ENCODE data around the gene WIPI1. TPM values are rescaled to one million over a fixed set of nuclear protein-coding genes. Genes with fewer than 3 reads are reported as not detected.

WIPI1 gene
- total RNA-seq, 1 donor = 190 TPM

DNA sequence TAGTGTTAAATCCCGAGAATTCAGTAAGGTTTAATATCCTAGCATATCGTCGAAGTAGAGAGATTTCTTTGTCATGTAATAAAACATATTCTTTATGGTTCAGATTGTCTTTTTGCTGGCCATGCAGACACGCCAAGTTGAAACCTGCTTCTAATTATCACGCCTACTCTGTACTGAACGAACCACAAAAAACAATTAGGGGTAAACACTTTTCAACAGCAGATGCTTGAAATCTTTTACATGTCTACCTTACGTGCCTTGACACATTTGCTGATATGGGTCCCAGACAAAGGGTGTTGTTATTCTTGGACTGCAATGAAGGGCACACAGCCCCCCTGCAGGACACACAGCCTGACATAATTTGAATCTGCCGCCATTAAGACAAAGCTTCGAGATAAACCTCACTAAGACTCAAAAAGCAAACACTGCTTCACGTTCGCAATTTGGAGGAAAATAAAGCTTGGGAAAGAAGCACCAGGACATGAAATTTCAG lies 13.3 kb downstream of the WIPI1 start:
- Histone ChIP-seq H4K20me1 (ENCODE audit: insufficient read depth, low read length) (no peaks in the 10 kb centered on the region), H3K4me3 (ENCODE audit: insufficient read depth, low read length) (no peak overlapping the region), H3K9me3 (ENCODE audit: low read depth, low read length) (no peaks in the 10 kb centered on the region), H2AFZ (ENCODE audit: low read length) (no peak overlapping the region), H3K4me2 (ENCODE audit: insufficient read depth, low read length) (no peak overlapping the region), H3K27me3 (ENCODE audit: insufficient read depth, low read length) (no peaks in the 10 kb centered on the region), H3K4me1 (ENCODE audit: insufficient read depth, low read length) (no peaks in the 10 kb centered on the region), H3K36me3 (ENCODE audit: insufficient read depth, low read length) (peaks cover 89% of the 10 kb centered on the region), H3K27ac (ENCODE audit: low read depth, low read length) (no peak overlapping the region), H3K79me2 (ENCODE audit: insufficient read depth, low read length) (peaks cover 5% of the 10 kb centered on the region)
- DNase-seq (ENCODE audit: insufficient read length, low spot score, missing footprints) = no peak
- TF ChIP-seq, protein P1, sequence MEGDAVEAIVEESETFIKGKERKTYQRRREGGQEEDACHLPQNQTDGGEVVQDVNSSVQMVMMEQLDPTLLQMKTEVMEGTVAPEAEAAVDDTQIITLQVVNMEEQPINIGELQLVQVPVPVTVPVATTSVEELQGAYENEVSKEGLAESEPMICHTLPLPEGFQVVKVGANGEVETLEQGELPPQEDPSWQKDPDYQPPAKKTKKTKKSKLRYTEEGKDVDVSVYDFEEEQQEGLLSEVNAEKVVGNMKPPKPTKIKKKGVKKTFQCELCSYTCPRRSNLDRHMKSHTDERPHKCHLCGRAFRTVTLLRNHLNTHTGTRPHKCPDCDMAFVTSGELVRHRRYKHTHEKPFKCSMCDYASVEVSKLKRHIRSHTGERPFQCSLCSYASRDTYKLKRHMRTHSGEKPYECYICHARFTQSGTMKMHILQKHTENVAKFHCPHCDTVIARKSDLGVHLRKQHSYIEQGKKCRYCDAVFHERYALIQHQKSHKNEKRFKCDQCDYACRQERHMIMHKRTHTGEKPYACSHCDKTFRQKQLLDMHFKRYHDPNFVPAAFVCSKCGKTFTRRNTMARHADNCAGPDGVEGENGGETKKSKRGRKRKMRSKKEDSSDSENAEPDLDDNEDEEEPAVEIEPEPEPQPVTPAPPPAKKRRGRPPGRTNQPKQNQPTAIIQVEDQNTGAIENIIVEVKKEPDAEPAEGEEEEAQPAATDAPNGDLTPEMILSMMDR (IDR thresholded peaks at IDR 0.05; ENCODE audit: extremely low read depth, low read depth, low read length) = no peak

DNA sequence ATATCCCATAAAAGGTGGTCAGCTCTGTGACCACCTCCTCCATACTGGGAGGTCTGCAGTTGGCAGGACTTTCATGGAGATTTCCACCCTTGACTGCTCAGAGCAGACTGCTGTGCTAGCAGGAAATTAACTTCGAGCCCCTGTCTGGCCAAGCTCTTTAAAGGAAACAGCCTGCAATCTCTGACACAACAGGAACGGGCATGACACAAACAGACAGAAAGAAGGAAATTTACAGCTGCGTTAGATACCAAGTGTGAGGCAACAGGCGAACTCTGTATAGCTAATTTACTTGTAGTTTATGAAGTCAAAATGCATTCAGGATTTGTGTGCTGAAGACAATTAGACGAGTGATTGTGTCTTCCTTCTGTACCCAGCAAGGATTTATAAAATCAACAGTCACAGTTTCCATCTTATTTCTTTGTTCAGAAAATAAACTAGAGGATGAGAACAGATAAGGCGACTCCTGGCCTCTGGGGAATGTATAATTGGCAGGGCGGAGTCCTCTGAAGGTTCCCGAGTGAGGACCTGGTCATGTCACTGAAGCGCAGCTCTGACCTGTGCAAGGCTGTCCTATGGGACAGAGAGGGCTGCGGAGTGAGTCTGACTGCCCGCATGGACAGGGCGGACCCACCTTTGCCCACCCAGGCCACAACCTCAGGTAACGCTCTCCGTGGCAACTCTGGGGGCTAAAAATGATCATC lies 16.1 kb downstream of the WIPI1 start:
- TF ChIP-seq, protein P1 (IDR thresholded peaks at IDR 0.05; ENCODE audit: extremely low read depth, low read depth, low read length) = no peak
- Histone ChIP-seq H3K4me1 (ENCODE audit: insufficient read depth, low read length) (peaks cover 12% of the 10 kb centered on the region), H3K27ac (ENCODE audit: low read depth, low read length) (no peak overlapping the region), H3K27me3 (ENCODE audit: insufficient read depth, low read length) (no peaks in the 10 kb centered on the region), H3K4me3 (ENCODE audit: insufficient read depth, low read length) (no peak overlapping the region), H3K36me3 (ENCODE audit: insufficient read depth, low read length) (peaks cover 75% of the 10 kb centered on the region), H3K4me2 (ENCODE audit: insufficient read depth, low read length) (no peak overlapping the region), H3K79me2 (ENCODE audit: insufficient read depth, low read length) (peaks cover 2% of the 10 kb centered on the region), H4K20me1 (ENCODE audit: insufficient read depth, low read length) (no peaks in the 10 kb centered on the region), H3K9me3 (ENCODE audit: low read depth, low read length) (no peaks in the 10 kb centered on the region), H2AFZ (ENCODE audit: low read length) (no peak overlapping the region)
- no peak for DNase-seq (ENCODE audit: insufficient read length, low spot score, missing footprints)

DNA sequence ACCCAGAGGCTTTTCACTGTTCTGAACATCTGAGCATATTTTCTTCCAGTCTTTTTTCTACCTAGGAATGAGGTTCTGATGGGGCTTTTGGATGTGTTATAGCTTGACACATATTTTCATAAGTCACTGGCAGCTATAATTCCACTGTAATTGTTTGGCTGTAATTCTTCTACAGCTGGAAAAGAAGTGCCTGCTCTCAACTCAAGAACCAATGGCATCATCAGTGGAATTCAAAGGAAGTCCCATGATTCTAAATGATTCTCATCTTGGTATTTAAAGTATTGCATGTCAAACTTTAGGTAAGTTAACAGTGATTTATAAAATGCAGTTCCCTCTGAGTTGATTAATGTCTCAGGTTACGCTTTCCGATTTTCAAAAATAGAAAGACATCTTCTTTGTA lies 16.8 kb downstream of the WIPI1 start:
- H2AFZ ChIP-seq (ENCODE audit: low read length) = no peak overlapping the region
- H3K9me3 ChIP-seq (ENCODE audit: low read depth, low read length) = no peaks in the 10 kb centered on the region
- TF ChIP-seq, protein P1 (IDR thresholded peaks at IDR 0.05; ENCODE audit: extremely low read depth, low read depth, low read length) = no peak
- H3K4me2 ChIP-seq (ENCODE audit: insufficient read depth, low read length) = no peak overlapping the region
- no peak overlapping the region for H3K4me3 ChIP-seq (ENCODE audit: insufficient read depth, low read length)
- no peak overlapping the region for H3K27ac ChIP-seq (ENCODE audit: low read depth, low read length)
- H3K4me1 ChIP-seq (ENCODE audit: insufficient read depth, low read length) = peaks cover 16% of the 10 kb centered on the region
- H3K27me3 ChIP-seq (ENCODE audit: insufficient read depth, low read length) = no peaks in the 10 kb centered on the region
- DNase-seq (ENCODE audit: insufficient read length, low spot score, missing footprints) = no peak
- peaks cover 73% of the 10 kb centered on the region for H3K36me3 ChIP-seq (ENCODE audit: insufficient read depth, low read length)
- peaks cover under 1% of the 10 kb centered on the region for H3K79me2 ChIP-seq (ENCODE audit: insufficient read depth, low read length)
- no peaks in the 10 kb centered on the region for H4K20me1 ChIP-seq (ENCODE audit: insufficient read depth, low read length)

DNA sequence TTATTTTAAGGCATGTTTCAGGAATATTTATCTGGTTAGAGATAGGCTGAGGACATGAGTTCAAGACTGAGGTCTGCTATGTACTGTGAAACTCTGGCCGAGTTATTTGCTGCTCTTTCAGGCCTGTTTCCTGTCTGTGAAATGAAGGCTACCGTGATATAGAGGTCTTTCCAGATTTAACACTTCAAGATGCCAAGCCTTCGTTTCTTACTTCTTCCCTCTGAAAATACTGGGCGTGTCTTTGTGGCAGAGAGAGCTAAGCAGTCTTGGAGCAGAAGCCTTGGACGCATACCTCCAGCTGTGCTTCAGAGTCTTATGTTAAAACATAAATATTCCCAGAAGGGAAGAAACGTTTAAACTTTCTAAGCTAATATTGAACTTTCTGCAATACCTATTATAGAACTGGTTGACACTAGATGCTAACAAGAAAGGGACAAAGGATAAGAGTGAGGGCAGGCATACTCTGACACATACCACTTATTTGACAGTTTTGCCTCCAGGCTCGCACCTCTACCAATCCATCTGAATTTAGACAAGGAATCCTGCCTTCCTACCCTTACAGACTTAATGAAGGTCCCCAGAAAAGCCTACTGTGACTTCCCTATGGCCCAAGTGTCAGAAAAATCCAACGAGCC lies 17.5 kb downstream of the WIPI1 start:
- H4K20me1 ChIP-seq (ENCODE audit: insufficient read depth, low read length) = no peaks in the 10 kb centered on the region
- TF ChIP-seq, protein P1 (IDR thresholded peaks at IDR 0.05; ENCODE audit: extremely low read depth, low read depth, low read length) = no peak
- no peaks in the 10 kb centered on the region for H3K9me3 ChIP-seq (ENCODE audit: low read depth, low read length)
- peaks cover 16% of the 10 kb centered on the region for H3K4me1 ChIP-seq (ENCODE audit: insufficient read depth, low read length)
- no peak overlapping the region for H2AFZ ChIP-seq (ENCODE audit: low read length)
- no peak overlapping the region for H3K27ac ChIP-seq (ENCODE audit: low read depth, low read length)
- no peak for DNase-seq (ENCODE audit: insufficient read length, low spot score, missing footprints)
- H3K36me3 ChIP-seq (ENCODE audit: insufficient read depth, low read length) = peaks cover 76% of the 10 kb centered on the region
- no peaks in the 10 kb centered on the region for H3K79me2 ChIP-seq (ENCODE audit: insufficient read depth, low read length)
- H3K27me3 ChIP-seq (ENCODE audit: insufficient read depth, low read length) = no peaks in the 10 kb centered on the region
- no peak overlapping the region for H3K4me2 ChIP-seq (ENCODE audit: insufficient read depth, low read length)
- no peak overlapping the region for H3K4me3 ChIP-seq (ENCODE audit: insufficient read depth, low read length)
